Large intestine (tissue), 3 donors: ENCODE data around the gene KIF16B. TPM values are rescaled to one million over a fixed set of nuclear protein-coding genes. Genes with fewer than 3 reads are reported as not detected.

Source experiments
- DNase-seq, 2 donors: peaks; one replicate each; pipeline versions ENCODE4 v3.0.0 to v3.0.0-alpha.2; 2013
- H3K27ac ChIP-seq: one replicate; pipeline ENCODE4 v1.5.1; 2013; ENCODE audit warnings: low read length
- H3K27me3 ChIP-seq: 2 replicates; pipeline ENCODE4 v1.6.1; 2013; ENCODE audit warnings: low read length; ENCODE audit not compliant: control insufficient read depth, insufficient read depth
- H3K36me3 ChIP-seq: 2 replicates; pipeline ENCODE4 v1.6.1; 2013; ENCODE audit warnings: low read length; ENCODE audit not compliant: control insufficient read depth, insufficient read depth
- H3K4me1 ChIP-seq: one replicate; pipeline ENCODE4 v1.6.1; 2013; ENCODE audit warnings: low read length; ENCODE audit not compliant: control insufficient read depth, insufficient read depth
- H3K4me3 ChIP-seq: one replicate; pipeline ENCODE4 v1.5.1; 2013; ENCODE audit warnings: low read length
- H3K9me3 ChIP-seq: one replicate; pipeline ENCODE4 v1.6.1; 2013; ENCODE audit warnings: mild to moderate bottlenecking, low read depth, low read length, moderate library complexity; ENCODE audit not compliant: control insufficient read depth
- WGBS: methylation state at CpG from one replicate; pipeline ENCODE4 v1.1.5; 2013; ENCODE audit warnings: low lambda C conversion rate; ENCODE audit not compliant: insufficient coverage; 5-methylcytosine and 5-hydroxymethylcytosine counted together
- polyA plus RNA-seq: library from polyadenylated mRNA; unstranded; fragments of 120-200 nt; gene quantifications from one replicate; pipeline ENCODE4 v1.2.1, GENCODE V29; 2013

The KIF16B gene
- polyA plus RNA-seq, 1 donor: 21.0 TPM

- Histone ChIP-seq H3K4me1 (no peaks in the 10 kb centered on the region), H3K9me3 (no peaks in the 10 kb centered on the region), H3K36me3 (peaks cover 10% of the 10 kb centered on the region), H3K27ac (no peak overlapping the region), H3K27me3 (no peaks in the 10 kb centered on the region), H3K4me3 (no peak overlapping the region)
- 100% methylated on average over 1 of the region's 3 CpGs for WGBS
- no peak for DNase-seq
Observed at GRCh38 chr20:16314320-16314719, 258.9 kb downstream of the KIF16B start.

- no peaks in the 10 kb centered on the region for H3K4me1 ChIP-seq
- no peak overlapping the region for H3K27ac ChIP-seq
- H3K9me3 ChIP-seq: no peaks in the 10 kb centered on the region
- peaks cover 10% of the 10 kb centered on the region for H3K36me3 ChIP-seq
- 100% methylated on average over 1 of the region's 4 CpGs for WGBS
- no peak for DNase-seq
- H3K27me3 ChIP-seq: no peaks in the 10 kb centered on the region
- no peak overlapping the region for H3K4me3 ChIP-seq
Observed at GRCh38 chr20:16313917-16314316, 259.3 kb downstream of the KIF16B start.

- no peaks in the 10 kb centered on the region for H3K27me3 ChIP-seq
- no peak for DNase-seq
- no peak overlapping the region for H3K4me3 ChIP-seq
- peaks cover 11% of the 10 kb centered on the region for H3K36me3 ChIP-seq
- H3K27ac ChIP-seq: no peak overlapping the region
- no peaks in the 10 kb centered on the region for H3K9me3 ChIP-seq
- no peaks in the 10 kb centered on the region for H3K4me1 ChIP-seq
Observed at GRCh38 chr20:16312998-16313397, 260.2 kb downstream of the KIF16B start.

GRCh38 chr20:16311756-16312155 is 261.5 kb downstream of the KIF16B start:
- H3K36me3 ChIP-seq: peaks cover 11% of the 10 kb centered on the region
- no peaks in the 10 kb centered on the region for H3K9me3 ChIP-seq
- no peaks in the 10 kb centered on the region for H3K27me3 ChIP-seq
- no peak overlapping the region for H3K4me3 ChIP-seq
- no CpG with 5 or more reads among the region's 1 CpG for WGBS
- H3K4me1 ChIP-seq: no peaks in the 10 kb centered on the region
- DNase-seq: no peak
- no peak overlapping the region for H3K27ac ChIP-seq

- Histone ChIP-seq H3K27ac (no peak overlapping the region), H3K9me3 (no peaks in the 10 kb centered on the region), H3K4me1 (no peaks in the 10 kb centered on the region), H3K27me3 (no peaks in the 10 kb centered on the region), H3K36me3 (peaks cover 5% of the 10 kb centered on the region), H3K4me3 (no peak overlapping the region)
- no CpG with 5 or more reads among the region's 2 CpGs for WGBS
- DNase-seq: no peak
Observed at GRCh38 chr20:16308754-16309153, 264.5 kb downstream of the KIF16B start.

- no peak for DNase-seq
- Histone ChIP-seq H3K27me3 (no peaks in the 10 kb centered on the region), H3K36me3 (no peaks in the 10 kb centered on the region), H3K9me3 (peaks cover 7% of the 10 kb centered on the region), H3K27ac (no peak overlapping the region), H3K4me1 (no peaks in the 10 kb centered on the region), H3K4me3 (no peak overlapping the region)
- WGBS: no CpG with 5 or more reads among the region's 1 CpG
Observed at GRCh38 chr20:16302818-16303217, 270.4 kb downstream of the KIF16B start.

GRCh38 chr20:16301986-16302385 is 271.3 kb downstream of the KIF16B start:
- H3K4me3 ChIP-seq: no peak overlapping the region
- H3K27me3 ChIP-seq: no peaks in the 10 kb centered on the region
- WGBS: no CpG with 5 or more reads among the region's 1 CpG
- peaks cover 7% of the 10 kb centered on the region for H3K9me3 ChIP-seq
- DNase-seq: no peak
- H3K36me3 ChIP-seq: no peaks in the 10 kb centered on the region
- H3K27ac ChIP-seq: no peak overlapping the region
- no peaks in the 10 kb centered on the region for H3K4me1 ChIP-seq

GRCh38 chr20:16299897-16300296 is 273.4 kb downstream of the KIF16B start:
- Histone ChIP-seq H3K27ac (no peak overlapping the region), H3K4me3 (no peak overlapping the region), H3K36me3 (no peaks in the 10 kb centered on the region), H3K27me3 (no peaks in the 10 kb centered on the region), H3K4me1 (no peaks in the 10 kb centered on the region), H3K9me3 (peaks cover 7% of the 10 kb centered on the region)
- DNase-seq: no peak
- WGBS: 100% methylated on average over 1 of the region's 6 CpGs

GRCh38 chr20:16296931-16297330 is 276.3 kb downstream of the KIF16B start:
- WGBS: no CpG with 5 or more reads among the region's 3 CpGs
- DNase-seq: no peak
- no peak overlapping the region for H3K27ac ChIP-seq
- no peak overlapping the region for H3K4me3 ChIP-seq
- peaks cover under 1% of the 10 kb centered on the region for H3K9me3 ChIP-seq
- H3K36me3 ChIP-seq: no peaks in the 10 kb centered on the region
- H3K27me3 ChIP-seq: no peaks in the 10 kb centered on the region
- H3K4me1 ChIP-seq: no peaks in the 10 kb centered on the region

- 90% methylated on average over 2 of the region's 5 CpGs for WGBS
- Histone ChIP-seq H3K4me3 (no peak overlapping the region), H3K9me3 (no peaks in the 10 kb centered on the region), H3K36me3 (no peaks in the 10 kb centered on the region), H3K27me3 (no peaks in the 10 kb centered on the region), H3K4me1 (no peaks in the 10 kb centered on the region), H3K27ac (no peak overlapping the region)
- peak in 1 of 2 donors; percentile 27 for DNase-seq
Observed at GRCh38 chr20:16295534-16295933, 277.7 kb downstream of the KIF16B start.

- H3K4me3 ChIP-seq: no peak overlapping the region
- H3K27ac ChIP-seq: no peak overlapping the region
- WGBS: 100% methylated on average over 1 of the region's 5 CpGs
- H3K9me3 ChIP-seq: no peaks in the 10 kb centered on the region
- H3K4me1 ChIP-seq: no peaks in the 10 kb centered on the region
- no peaks in the 10 kb centered on the region for H3K27me3 ChIP-seq
- H3K36me3 ChIP-seq: no peaks in the 10 kb centered on the region
- no peak for DNase-seq
Observed at GRCh38 chr20:16293590-16293989, 279.7 kb downstream of the KIF16B start.
